HEK293T (cell line): ENCODE data around the gene ITPRIP.

ENCODE experiments used
- FOXA1 ChIP-seq: fragments of 450-650 bp; IDR thresholded peaks from 2 replicates; pipeline ENCODE4 v1.6.1; 2016; ENCODE audit warnings: mild to moderate bottlenecking
- TARDBP ChIP-seq: fragments of 450-650 bp; IDR thresholded peaks from 2 replicates; pipeline ENCODE4 v1.6.1; 2016
- ZNF384 ChIP-seq: fragments of 450-650 bp; IDR thresholded peaks from 2 replicates; pipeline ENCODE4 v1.6.1; 2016

DNA sequence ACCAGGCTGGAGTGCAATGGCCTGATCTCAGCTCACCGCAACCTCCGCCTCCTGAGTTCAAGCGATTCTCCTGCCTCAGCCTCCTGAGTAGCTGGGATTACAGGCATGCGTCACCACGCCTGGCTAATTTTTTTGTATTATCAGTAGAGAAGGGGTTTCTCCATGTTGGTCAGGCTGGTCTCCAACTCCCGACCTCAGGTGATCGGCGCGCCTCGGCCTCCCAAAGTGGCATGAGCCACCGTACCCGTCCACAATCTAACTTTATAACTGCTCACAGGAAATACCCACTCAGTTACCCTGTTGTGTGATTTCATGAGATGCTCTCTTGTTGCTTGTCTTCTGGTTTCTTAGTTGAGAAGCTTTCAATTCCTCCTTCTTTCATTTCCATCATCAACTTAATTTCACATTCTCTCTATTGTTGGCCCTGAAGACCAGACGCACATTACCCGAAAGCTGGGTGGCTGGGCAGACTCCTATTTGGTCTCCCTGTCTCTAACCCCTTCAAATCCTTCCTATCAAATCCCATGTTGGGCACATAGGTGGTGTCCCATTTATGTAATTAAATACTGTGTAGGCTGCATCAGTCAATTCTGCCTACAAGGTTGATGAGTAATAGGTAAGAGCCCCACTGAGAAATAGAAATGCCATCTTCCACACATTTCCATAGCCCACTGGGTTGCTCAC is 70.4 kb downstream of the ITPRIP start:
- TF ChIP-seq FOXA1: no peak
- no peak for TF ChIP-seq ZNF384
- no peak for TF ChIP-seq TARDBP
